HG02970 (cell line): ENCODE data around the gene TNFSF10.
"Not testable (repeated sequence)": the region's sequence is repeated elsewhere in the genome, so short reads cannot be mapped to it uniquely, and the experiment has no call there.

Experiments used
- ATAC-seq: cut with Tn5 transposase; IDR thresholded peaks from one replicate; pipeline ENCODE4 v1.9.1; 2021; ENCODE audit warnings: mild to moderate bottlenecking, moderate library complexity, moderate number of reproducible peaks; ENCODE audit not compliant: unreplicated experiment, low FRiP score

TNFSF10 gene

DNA sequence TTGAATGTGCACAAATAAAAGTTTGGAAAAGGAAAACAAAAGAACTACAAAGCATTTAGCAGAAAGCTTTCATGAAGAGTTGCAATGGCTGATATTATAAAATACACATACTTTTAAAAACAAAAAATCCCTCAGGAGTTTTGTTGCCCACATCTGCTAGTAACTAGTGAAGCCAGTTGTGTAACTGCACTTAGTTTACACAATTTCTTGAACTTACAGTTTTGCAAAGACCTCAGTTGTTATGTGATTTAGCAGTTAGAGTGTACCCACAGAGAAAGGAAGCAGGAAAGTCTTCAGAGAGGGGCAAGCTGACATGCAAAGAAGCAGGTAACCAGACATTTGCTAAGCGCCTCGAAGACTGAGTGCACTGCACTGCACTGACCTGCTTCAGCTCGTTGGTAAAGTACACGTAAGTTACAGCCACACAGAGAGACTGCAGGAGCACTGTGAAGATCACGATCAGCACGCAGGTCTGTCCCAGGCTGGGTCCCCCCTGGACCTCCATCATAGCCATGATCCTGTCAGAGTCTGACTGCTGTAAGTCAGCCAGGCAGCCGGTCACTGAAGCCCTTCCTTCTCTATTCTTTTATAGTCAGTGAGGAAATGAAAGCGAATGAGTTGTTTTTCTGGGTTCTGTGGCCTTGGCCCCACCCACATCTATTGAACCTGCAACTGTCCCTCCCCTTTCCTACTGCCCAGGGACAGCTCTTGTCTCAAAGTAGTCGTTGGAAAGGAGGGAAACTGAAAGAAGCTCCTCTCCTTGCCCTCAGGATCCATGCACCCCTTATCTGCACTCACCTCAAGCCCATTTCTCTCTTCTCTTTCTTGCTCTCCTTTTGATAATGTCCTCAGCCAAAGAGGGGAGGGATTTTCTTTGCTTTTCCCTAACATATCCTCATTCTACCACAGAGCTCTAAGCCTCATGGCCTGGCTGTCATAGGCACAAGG lies at the start of gene TNFSF10:
TNFSF10 (minus strand) TSS at position 560 of the 948 bp plus-strand sequence; CDS start at position 514, 46 bp downstream.
- peak; percentile 80 for ATAC-seq

DNA sequence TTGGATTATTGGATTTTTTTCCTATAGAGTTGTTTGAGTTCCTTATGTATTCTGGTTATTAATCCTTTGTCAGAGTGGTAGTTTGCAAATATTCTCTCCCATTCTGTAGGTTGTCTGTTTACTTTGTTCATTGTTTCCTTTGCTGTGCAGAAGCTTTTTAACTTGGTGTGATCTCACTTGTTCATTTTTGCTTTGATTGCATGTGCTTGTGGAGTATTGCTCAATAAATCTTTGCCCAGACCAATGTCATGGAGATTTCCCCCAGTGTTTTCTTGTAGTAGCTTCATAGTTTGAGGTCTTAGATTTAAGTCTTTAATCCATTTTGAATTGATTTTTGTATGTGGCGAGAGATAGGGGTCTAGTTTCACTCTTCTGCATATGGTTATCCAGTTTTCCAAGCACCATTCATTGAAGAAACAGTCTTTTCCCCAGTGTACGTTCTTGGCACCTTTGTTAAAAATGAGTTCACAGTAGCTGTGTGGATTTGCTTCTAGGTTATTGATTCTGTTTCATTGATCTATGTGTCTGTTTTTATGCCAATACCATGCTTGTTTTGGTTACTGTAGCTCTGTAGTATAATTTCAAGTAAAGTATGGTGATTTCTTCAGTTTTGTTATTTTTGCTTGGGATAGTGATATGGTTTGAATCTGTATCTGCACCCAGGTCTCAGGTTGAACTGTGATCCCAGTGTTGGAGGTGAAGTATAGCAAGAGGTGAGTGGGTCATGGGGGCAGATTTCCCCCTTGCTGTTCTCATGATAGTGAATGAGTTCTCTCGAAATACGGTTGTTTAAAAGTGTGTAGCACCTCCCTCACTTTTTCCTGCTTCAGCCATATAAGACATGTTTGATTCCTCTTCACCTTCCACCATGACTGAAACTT lies 46.1 kb upstream of the TNFSF10 start:
- ATAC-seq, result no peak

DNA sequence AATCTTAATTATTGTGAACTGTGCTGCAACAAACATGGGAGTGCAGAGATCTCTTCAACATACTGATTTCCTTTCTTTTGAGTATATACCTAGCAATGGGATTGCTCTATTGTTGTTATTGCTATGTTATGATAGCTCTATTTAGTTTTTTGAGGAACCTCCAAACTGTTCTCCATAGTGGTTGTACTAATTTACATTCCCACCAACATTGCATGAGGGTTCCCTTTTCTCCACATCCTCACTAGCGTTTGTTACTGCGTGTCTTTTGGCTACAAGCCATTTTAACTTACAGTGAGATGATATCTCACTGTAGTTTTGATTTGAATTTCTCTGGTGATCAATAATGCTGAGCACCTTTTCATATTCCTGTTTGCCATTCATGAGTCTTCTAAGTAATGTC lies 45.5 kb upstream of the TNFSF10 start:
- no peak for ATAC-seq

DNA sequence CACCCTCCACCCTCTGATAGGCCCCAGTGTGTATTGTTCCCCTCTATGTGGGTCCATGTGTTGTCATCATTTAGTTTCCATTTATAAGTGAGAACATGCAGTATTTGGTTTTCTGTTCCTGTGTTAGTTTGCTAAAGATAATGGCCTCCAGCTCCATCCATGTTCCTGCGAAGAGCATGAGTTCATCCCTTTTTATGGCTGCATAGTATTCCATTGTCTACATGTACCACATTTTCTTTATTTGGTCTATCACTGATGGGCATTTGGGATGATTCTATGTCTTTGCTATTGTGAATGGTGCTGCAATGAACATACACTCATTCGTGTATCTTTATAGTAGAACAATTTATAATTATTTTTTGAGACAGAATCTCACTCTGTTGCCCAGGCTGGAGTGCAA lies 43.6 kb upstream of the TNFSF10 start:
- not testable (repeated sequence) for ATAC-seq

DNA sequence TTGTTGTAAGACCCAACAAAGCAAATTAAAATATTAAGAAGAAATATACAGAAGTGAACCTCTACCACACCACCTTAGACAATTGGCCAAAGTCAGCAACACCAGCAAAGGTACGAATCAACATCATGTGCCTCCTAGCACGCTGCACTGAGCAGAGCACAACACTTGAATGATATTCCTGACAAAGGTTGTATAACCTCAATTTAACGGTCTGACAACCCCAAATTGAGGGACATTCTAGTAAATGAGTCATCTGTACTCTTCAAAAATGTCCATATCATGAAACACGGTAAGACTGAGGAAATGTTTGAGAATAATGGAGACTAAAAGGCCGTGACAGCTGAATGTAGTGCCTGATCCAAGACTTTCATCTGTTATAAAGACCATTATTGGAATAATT lies 41.3 kb upstream of the TNFSF10 start:
- no peak for ATAC-seq

DNA sequence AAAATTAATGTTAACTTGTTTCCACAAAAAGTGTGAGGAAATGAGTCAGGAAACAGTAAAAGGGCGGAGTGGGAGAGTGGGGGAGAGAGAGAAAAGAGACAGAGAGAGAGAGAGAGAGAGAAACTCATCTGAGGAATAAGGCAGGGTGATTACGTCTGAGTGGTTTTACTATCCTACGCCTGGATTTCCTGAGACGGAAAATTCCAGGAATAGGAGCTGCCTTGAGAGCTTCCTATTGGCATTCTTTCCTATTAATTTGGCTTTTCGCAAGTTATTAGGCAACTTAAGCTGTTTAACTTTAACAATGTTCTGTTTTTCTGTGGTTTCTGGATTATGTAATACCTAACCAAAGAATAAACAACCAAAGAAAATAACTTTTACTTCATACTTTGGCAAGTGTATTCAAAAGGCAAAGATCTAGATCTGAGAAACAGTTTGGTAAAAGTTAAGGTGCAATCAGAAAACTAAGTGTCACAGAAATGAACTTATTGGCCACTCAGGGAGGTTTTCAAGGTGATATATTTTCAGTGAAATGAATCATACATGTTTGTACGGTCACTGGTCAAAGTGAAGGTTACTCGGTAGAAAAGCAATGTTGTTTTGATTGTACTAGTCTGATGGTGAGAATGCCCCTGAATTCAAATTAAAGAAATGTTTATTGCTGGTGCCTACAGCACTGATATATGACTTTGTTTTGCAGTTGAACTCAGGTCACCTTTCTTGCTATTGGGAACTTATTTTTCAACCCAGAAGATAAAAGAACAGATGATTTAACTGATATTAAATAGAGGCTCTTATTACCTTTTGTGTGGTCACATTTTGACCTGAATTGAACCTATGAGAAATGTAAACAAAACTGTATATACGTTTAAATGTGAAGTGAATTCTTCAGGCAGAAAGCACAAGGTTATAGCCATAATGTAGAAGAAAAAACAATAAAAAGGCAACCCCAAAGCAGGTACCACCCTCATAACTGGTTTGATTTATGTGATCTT lies 39.9 kb upstream of the TNFSF10 start:
- no peak for ATAC-seq

DNA sequence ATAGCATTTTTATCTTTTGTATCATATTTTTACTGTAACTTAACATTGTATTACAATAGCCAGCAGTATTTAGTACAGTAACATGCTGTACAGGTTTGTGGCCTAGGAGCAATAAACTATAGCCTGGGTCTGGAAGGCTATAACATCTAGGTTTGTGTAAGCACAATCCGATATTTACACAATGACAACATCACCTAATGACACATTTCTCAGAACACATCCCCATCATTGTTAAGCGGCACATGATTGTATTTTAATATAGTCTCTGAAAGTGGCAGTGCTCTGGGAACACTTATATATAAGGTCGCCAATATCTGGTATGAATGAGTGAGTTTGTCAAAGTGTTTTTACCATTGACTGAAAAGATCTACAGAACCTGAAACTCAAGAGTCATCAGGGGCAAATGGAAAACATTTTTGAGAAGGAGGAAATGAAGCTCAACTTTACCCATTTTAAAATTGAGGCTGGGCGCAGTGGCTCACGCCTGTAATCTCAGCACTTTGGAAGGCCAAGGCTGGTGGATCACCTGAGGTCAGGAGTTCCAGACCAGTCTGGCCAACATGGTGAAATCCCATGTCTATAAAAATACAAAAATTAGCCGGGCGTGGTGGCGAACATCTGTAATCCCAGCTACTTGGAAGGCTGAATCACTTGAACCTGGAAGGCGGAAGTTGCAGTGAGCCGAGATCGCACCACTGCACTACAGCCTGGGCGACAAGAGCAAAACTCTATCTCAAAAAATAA lies 38.8 kb upstream of the TNFSF10 start:
- ATAC-seq, result no peak

DNA sequence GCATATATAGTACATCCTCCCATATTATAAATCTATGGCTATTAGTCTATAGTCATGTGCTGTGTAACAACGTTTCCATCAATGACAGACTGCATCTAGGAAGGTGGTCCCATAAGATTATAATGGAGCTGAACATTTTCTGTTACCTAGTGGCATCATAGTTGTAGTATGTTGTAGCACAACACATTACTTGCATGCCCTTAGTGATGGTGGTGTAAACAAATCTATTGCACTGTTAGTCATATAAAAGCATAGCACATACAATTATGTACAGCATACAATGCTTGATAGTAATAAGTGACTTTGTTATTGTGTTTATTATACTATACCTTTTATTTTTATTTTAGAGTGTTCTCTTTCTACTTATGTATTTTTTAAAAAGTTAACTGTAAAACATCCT lies 37.4 kb upstream of the TNFSF10 start:
- no peak for ATAC-seq

DNA sequence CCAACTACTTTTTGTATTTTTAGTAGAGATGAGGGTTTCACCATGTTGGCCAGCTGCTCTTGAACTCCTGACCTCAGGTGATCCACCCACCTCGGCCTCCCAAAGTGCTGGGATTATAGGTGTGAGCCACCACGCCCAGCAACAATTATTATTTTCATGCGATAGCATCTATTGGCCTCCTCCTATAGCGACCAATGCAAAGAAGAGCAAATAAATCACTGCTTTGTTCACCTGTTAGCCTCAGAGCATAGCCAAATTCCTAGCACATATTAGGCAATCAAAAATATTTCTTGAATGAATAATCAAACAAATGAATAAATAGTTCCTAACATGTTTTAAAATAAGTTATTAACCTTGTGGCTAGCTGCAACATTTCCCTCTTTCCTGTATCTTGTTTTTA lies 36.8 kb upstream of the TNFSF10 start:
- no peak for ATAC-seq

DNA sequence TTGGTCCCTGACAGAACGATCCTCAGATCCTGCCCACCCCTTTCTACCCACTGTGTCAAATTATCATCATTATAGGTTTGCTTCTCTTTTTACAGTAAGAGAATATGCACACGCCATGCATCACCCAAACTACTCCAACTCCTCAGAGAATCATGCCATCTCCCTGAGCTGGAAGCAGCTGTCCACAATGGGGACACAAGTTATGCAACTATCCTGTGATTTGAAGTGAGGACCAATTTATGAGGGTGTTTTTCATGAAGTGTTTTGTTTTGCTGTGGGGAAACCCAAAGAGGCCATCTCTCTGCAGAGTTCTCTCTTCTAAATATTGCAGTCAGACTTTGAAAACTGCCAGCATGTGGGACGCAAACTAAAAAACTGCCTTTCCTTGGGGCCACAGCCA lies 35.8 kb upstream of the TNFSF10 start:
- no peak for ATAC-seq

DNA sequence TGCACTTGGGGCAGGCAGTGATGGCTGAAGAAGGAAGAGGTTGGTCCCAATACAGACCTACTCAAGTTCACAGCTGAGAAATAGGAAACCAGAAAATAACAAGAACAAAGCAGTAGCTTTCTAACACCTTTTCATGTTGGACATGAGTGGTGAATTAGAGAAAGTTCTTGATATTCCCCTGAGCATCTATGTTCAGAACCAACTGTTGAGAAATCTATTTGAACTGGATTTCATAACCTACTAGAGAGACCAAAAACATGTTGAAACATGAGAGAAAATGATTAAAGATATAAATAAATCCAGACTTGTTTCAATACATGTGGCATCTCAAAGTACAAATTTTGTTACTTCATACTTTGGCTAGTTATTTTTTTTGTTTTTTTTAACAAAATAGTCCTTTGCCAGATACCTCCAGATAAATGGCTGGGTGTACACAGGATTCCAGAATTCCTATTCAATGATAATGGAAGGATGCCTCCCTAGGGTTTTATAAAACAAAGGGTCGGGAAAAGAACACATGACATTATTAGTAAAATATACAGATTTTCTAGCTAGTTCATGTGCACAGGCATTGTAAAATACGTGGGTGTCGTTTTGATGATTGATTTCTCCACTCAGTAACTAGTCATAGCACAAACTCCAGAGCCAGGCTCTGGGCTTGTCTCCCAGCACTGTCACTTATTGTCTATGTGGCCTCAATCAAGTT lies 34.4 kb upstream of the TNFSF10 start:
- ATAC-seq, result no peak

DNA sequence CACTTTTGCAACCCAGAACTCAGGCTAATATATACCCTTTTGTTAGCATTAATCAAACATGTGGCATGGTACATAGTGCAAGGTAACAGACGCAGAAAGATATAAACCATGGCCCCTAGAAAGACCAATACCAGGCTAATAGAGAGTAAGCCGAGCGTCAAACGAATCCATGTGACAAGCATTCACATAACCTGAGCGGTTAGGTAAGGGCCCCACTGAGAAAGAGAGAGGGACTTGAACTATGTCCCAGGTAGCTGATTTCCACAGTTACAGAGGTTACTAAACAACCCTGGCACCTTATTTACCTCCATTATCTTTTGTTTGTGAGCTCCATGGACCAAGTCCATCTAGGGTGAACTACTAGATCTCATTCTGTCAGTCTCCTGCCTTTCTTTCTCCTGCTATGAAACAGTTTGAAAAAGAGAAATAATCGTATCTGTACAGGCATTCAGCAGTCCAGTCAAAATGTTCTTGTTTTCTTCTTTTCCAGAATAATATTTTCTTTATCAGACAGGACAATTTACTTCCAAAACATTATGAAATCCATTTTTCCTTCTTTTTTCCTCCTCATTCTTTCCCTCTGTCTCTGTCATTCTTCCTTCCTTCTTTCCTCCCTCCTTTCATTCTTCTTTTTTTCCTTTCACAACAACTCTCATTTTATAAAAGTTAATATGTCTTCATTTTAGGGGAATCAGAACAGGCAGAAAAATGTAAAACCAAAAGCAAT lies 30.5 kb upstream of the TNFSF10 start:
- ATAC-seq, result no peak

DNA sequence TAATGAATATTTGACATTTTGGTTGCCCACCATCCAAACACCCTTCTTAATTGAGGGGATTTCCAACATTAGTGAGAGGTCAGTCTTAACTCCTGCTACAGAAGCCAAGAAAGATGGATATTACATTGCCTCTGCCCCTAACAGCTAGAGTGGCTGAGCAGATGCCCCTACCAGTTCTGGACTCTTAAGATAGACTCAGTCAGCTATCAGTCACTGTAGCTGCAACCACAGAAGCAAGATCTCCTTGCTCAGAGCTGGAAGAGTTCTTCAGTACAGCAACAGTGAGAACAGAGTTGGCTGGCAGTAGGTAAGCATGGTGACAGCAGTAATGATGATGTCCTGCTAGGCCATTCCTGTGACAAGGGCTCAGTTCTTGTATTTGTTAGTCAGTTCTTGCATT lies 29.4 kb upstream of the TNFSF10 start:
- ATAC-seq, result no peak

DNA sequence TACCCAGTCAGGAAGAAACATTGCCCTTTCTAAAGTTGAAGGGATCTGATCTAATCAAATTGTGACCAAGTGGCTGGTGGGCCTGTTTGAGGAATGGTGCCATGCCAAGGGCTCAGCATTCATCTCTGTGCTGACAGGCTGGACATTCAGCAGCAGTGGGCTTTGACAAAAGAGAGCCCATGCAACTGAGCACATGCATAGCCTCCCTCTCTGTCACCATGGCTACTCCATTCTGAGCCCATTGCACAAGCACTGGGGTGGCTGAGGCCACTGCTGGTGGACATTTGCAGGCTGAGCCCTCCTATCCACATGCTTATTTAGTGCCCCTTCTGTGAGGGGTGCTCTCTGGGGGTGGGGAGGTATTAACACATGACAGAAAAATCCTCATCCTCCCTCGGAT lies 28.6 kb upstream of the TNFSF10 start:
- ATAC-seq, result no peak

DNA sequence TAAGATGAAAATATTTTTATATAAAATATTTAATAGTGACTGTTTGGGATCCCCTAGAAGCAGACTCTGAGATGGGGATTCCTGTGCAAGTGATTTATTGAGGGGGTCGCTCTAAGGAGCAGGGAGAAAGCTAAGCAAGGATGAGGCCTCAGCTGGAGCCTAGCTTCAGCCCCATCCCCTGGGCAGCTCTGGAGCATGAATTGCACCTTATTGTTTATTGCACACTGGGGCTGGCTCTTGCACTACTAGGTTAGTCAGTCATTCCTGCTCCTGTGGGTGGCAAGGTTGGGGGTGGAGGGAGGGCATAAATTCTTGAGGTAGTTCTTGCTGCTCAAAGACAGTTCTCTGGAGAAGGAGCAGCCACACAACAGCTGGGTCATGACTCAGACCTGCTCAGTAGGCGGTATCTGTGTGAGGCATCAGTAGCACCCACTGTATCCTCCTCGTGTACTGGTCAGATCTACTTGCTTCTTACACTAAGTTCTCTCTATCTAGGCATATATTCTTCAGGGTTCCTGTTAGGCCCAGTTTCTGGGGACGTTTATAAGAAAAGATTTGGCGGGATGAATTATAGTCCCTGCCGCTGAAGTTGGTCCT lies 27.2 kb upstream of the TNFSF10 start:
- ATAC-seq, result no peak

DNA sequence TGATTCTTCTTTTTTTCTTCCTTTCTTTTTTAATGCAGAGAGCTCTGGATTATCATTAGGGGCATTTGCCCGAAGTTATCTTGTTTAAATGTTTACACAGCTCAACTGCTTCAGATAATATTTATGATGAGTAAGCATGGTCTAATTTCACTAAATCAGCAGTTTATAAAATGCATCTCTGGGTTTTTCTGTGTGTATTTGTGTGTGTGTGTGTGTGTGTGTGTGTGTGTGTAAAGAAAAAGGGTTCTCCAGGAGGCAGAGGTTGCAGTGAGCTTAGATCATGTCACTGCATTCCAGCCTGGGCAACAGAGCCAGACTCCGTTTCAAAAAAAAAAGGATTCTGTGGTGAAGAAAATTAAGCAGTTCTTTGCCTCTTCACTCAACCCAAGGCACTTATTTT lies 25.9 kb upstream of the TNFSF10 start:
- ATAC-seq, result no peak

DNA sequence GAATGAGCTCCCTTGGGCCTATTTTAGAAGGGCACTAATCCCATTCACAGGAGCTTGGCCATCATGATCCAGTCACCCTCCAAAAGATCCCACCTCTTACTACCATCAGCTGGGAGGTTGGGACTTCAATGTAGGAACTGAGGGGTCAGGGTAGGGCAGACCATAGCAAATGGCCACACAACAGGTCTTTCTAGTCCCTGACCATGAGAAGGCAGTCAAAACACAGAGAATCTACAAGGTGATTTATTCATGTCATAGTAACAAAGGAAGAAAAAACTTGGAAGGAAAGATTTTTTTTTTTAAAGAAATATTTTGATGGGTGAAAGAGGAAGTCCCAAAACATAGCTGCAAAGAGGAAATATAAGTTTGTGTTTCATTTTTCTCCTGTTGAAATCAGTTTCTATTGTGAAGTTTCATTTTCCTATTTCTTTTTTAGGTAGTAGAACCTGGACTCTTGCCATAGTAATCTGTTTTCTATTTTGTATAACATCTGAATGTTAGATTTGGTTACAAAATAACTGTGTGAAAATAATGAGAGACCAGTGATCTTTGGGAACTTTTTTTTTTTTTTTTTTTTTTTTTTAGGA lies 23.5 kb upstream of the TNFSF10 start:
- ATAC-seq, result no peak
